ENCODE measurements around the gene TSPAN13.

DNA sequence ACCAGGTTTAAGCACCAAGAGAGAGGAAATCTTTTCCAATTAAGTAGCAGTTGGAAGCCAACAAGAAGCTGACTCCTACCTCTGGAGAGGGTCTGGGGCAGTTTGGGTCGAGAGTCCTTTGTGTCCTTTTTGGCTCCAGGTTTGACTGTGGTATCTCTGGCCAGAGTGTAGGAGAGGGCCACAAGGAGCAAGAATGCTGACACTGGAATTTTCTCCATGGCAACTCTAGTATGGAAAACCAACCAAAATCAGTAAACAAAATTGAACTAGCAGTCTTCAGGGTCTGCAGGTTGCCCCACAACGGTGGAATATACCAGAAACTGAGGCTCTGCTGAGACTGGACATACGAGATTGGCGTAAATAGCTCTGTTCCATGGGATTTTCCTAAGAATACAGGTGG lies 48.0 kb downstream of the TSPAN13 start:
- TF ChIP-seq ARNT (IDR thresholded peaks at IDR 0.05), result no peak
- no peak for TF ChIP-seq FOXM1 (IDR thresholded peaks at IDR 0.05; ENCODE audit: borderline replicate concordance)
